ENCODE results near the gene USP32. TPM values are rescaled to one million over a fixed set of nuclear protein-coding genes. Genes with fewer than 3 reads are reported as not detected.

The USP32 gene
- total and polyA plus RNA-seq, 10 of the 15 experiments (the other 5 are each of a cell fraction or from before 2014, with no cell fraction given): 7.8 to 37.3 (median 25.5) TPM

- FAIRE-seq: no peak
- SMC1A ChIA-PET (ENCODE audit: uncharacterized antibody, unreplicated experiment): interaction anchor here (0.9 to 1.0 kb wide), 2 partner anchors 20 to 21 kb away, joined by 3 read pairs; no protein-coding TSS in a partner anchor
- Histone ChIP-seq H3K9me3 (replicated peaks; ENCODE audit: control insufficient read depth, insufficient read depth, low read length) (no peaks in the 10 kb centered on the region; the same call in 2 of the 3 replicates), H3K9ac (ENCODE audit: control insufficient read depth, insufficient read depth, low read length) (no peak overlapping the region), H4K20me1 (ENCODE audit: control insufficient read depth, insufficient read depth) (no peaks in the 10 kb centered on the region), H3K4me3 (no peak overlapping the region), H3K27me3 (replicated peaks in 1 of 2; ENCODE audit: control insufficient read depth in 2 of 2, insufficient read depth in 2 of 2, low read length in 1 of 2) (no peaks in the 10 kb centered on the region), H2AFZ (ENCODE audit: control insufficient read depth, low read depth, low read length) (no peak overlapping the region), H3K27ac (ENCODE audit: control insufficient read depth, insufficient read depth) (no peak overlapping the region), H3K79me2 (ENCODE audit: control insufficient read depth, insufficient read depth, low read length) (no peaks in the 10 kb centered on the region), H3K4me2 (ENCODE audit: control insufficient read depth, insufficient read depth) (no peak overlapping the region), H3K36me3 (ENCODE audit: control insufficient read depth in 2 of 2, insufficient read depth in 2 of 2, low read length in 1 of 2) (no peaks in the 10 kb centered on the region), H3K4me1 (ENCODE audit: control insufficient read depth, insufficient read depth, low read length) (no peaks in the 10 kb centered on the region)
- WGBS (ENCODE audit: insufficient coverage, insufficient replicate concordance, low lambda C conversion rate, missing lambda C conversion rate): 75% methylated on average over 4 of the region's 4 CpGs
- intact Hi-C loops (cut with micrococcal nuclease; ENCODE audit: unreplicated experiment): no loop called here
- DNase-seq (ENCODE audit: low read depth, low spot score): no peak
- BruUV-seq (replicated peaks): no TSS peak
- in situ Hi-C loops (cut with MboI): no loop called here
- POLR2A ChIA-PET: no interaction called here
- RAD21 ChIA-PET (ENCODE audit: unreplicated experiment): interaction anchor here (1.0 kb wide), 1 partner anchor 10 kb away, joined by 3 read pairs; no protein-coding TSS in a partner anchor
- CTCF ChIA-PET: interaction anchor here (1.1 to 2.0 kb wide), 4 partner anchors 9 to 179 kb away, joined by 3 to 5 read pairs (median 5); no protein-coding TSS in a partner anchor
- no peak for ATAC-seq
- TF ChIP-seq RB1 (IDR thresholded peaks at IDR 0.05; ENCODE audit: borderline replicate concordance) (no peak), ZBTB40 (IDR thresholded peaks at IDR 0.05; ENCODE audit: borderline replicate concordance) (no peak), NR2C2 (IDR thresholded peaks at IDR 0.05; ENCODE audit: borderline replicate concordance, control insufficient read depth, insufficient read length, low read depth) (no peak), NFXL1 (IDR thresholded peaks at IDR 0.05; ENCODE audit: borderline replicate concordance) (peak; percentile 3; the same call in 1 of the 2 replicates), EP300 (IDR thresholded peaks at IDR 0.05; ENCODE audit: borderline replicate concordance in 1 of 2, control insufficient read depth in 1 of 2, low read depth in 2 of 2, low read length in 2 of 2) (no peak), ASH2L (IDR thresholded peaks at IDR 0.05; ENCODE audit: borderline replicate concordance, low read depth) (no peak), HSF1 (IDR thresholded peaks at IDR 0.05; ENCODE audit: low read depth, low read length) (no peak), RUNX3 (IDR thresholded peaks at IDR 0.05; ENCODE audit: low read length) (no peak)
Observed at GRCh38 chr17:60410001-60410400, 18.1 kb upstream of the USP32 start.

Data from GM12878 (cell line).